Smooth muscle cell of the pulmonary artery (primary cell): Measurements from ENCODE around the gene CRHBP. TPM values are rescaled to one million over a fixed set of nuclear protein-coding genes. Genes with fewer than 3 reads are reported as not detected.

Experiments
- total RNA-seq: library from RNA; depleted of rRNA; stranded (reverse); fragments of >200 nt; gene quantifications from 2 replicates; pipeline ENCODE4 v1.2.3, GENCODE V29; 2014

Gene CRHBP, protein sequence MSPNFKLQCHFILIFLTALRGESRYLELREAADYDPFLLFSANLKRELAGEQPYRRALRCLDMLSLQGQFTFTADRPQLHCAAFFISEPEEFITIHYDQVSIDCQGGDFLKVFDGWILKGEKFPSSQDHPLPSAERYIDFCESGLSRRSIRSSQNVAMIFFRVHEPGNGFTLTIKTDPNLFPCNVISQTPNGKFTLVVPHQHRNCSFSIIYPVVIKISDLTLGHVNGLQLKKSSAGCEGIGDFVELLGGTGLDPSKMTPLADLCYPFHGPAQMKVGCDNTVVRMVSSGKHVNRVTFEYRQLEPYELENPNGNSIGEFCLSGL
- 0.33 and 3.7 TPM in 2 replicates for total RNA-seq

DNA sequence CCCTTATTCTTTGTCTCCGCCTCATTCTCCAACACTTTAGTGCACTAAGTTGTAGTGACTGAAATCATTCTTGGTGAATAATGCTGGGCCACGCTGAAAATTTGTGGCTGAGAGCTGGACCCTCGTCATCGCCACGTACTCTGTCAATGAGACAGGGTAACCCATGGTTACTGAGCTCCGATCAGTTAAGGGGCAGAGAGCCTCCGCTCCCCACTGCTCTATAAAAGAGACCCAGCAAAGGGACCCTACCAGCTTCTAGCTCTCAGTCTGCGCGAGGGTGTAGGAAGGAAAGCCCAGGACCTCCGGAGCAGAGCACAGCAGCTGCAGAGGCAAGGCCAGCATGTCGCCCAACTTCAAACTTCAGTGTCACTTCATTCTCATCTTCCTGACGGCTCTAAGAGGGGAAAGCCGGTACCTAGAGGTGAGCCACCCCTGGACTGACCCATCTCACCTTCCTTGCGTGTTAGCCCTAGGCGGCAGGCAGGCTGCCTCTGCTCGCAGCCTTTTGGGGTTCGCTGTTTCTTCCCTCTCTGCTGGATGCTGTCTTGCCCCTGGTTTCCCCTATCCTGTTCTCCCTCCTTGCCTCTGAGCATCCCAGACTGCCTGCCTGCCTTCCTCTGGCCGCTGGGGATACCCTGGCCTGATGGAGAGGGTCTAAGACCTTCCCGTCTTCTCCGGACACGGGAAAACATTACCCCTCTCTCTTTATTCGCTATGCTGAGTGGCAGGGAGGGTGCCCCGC, at the start of gene CRHBP:
Gene CRHBP (plus strand): TSS at position 251 of the 742 bp plus-strand sequence. CDS start 90 bp downstream, at position 341.

Other genes with a start within 250 kb of the CRHBP start
- 341 and 514 TPM in 2 replicates for gene F2R, start 236.9 kb upstream of the CRHBP start, total RNA-seq
- gene F2RL1, start 134.0 kb upstream of the CRHBP start, total RNA-seq = 39.7 and 121 TPM in 2 replicates
- gene S100Z, start 103.0 kb upstream of the CRHBP start, total RNA-seq = not detected in 2 replicates
- 30.3 and 30.6 TPM in 2 replicates for gene AGGF1, start 77.4 kb downstream of the CRHBP start, total RNA-seq
- 0.52 and 2.3 TPM in 2 replicates for gene ZBED3, start 134.2 kb downstream of the CRHBP start, total RNA-seq